ENCODE results near the gene LRRC2.
A peak's percentile ranks its signal among the peaks of the same experiment; 100 is the strongest.
"Not testable (repeated sequence)": the region's sequence is repeated elsewhere in the genome, so short reads cannot be mapped to it uniquely, and the experiment has no call there.

The LRRC2 gene

DNA sequence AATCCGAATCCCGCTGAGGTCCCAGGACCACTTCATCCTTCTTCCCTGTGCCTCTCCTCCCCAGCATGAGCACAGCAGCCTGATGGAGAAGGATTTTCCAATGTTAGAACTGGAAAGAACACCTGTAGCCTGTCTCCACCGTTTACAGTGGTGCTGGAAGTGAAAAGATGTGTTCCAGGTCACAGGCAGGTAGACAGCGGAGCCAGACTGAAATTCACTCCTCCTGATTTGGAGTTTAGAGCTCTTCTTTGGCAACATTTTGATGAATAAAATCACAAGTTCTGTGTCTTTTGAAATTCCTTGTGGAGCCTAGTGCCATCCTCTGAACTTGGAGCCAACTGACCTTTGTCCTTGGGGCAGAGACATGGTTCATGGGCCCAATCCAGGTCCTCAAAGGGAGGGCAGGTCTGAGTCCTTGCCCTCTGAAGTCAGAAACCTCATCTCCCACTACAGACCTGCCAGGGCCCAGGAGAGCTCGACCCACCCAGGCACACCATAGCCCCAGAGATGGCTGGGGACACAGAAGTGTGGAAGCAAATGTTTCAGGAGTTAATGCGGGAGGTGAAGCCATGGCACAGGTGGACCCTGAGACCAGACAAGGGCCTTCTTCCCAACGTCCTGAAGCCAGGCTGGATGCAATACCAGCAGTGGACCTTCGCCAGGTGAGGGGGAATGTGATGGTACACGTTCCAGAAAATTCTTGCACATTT, 68.4 kb downstream of the LRRC2 start, which contains the start of gene RTP3:
Gene RTP3 (plus strand): TSS at position 421 of the 710 bp plus-strand sequence. CDS start 87 bp downstream, at position 508.
- no peak for DNase-seq (ENCODE audit: low spot score)

GRCh38 chr3:46496746-46497555, 69.2 kb downstream of the LRRC2 start:
- DNase-seq (ENCODE audit: low spot score): no peak

DNA sequence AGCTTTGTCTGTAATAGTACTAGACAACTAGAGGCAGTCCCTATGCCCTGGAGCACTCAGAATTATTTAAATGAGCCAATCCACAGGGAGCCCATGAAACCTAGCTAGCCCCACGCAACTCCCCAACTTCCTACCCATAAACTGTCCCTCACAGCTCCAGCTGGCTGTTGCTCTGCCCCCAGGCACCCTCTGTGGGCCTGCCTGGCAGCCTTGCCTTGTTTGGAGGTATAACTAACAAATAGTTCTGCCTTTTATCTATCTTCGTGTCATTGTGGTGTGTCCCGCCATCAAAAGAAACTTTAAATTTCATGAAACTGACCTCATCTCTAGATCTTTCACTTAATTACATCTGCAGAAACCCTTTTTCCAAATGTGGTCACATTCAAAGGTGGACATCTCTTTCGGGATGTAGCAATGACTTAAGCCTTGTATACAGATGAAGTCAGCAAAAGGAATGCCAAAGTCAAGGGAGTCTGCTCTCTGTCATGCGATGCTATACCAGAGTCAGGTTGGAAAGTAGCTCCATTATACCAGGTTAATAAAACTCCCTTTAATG, 70.1 kb downstream of the LRRC2 start:
- no peak for DNase-seq (ENCODE audit: low spot score)

DNA sequence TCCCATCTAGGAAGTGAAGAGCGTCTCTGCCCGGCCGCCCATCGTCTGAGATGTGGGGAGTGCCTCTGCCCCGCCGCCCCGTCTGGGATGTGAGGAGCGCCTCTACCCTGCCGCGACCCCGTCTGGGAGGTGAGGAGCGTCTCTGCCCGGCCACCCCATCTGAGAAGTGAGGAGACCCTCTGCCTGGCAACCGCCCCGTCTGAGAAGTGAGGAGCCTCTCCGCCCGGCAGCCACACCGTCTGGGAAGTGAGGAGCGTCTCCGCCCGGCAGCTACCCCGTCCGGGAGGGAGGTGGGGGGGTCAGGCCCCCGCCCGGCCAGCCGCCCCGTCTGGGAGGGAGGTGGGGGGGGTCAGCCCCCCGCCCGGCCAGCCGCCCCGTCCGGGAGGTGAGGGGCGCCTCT, 71.6 kb downstream of the LRRC2 start:
- DNase-seq (ENCODE audit: low spot score): not testable (repeated sequence)

DNA sequence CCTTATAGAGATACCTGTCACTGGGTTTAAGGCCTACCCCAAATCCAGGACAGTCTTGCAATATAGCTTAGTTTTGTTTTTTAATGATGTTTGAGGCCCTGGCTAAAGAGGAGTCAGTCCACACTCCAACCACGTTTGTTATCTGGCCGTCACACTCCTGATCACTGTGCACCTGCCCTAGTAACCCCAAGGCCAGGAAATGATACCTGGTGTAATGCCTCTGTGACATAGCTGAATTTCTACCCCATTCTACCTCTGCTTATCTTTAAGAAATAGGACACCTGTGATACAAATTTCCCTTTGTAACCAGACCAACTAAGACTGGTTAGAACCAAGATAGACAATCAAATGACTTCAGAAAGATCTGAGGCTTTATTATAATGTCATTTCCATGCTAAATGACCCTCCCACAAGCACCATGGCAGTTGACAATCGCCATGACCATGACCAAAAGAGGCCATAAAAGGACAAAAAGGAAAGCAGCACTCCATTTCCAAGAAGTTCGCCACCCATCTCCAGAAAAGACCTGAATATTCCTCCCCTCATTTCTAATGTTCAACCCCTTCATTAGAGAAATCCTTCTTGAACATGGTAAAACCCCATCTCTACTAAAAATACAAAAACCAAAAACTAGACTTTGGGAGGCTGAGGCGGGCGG, 73.1 kb downstream of the LRRC2 start:
- DNase-seq (ENCODE audit: low spot score): no peak

GRCh38 chr3:46491089-46492070, 74.7 kb downstream of the LRRC2 start:
- no peak for DNase-seq (ENCODE audit: low spot score)

DNA sequence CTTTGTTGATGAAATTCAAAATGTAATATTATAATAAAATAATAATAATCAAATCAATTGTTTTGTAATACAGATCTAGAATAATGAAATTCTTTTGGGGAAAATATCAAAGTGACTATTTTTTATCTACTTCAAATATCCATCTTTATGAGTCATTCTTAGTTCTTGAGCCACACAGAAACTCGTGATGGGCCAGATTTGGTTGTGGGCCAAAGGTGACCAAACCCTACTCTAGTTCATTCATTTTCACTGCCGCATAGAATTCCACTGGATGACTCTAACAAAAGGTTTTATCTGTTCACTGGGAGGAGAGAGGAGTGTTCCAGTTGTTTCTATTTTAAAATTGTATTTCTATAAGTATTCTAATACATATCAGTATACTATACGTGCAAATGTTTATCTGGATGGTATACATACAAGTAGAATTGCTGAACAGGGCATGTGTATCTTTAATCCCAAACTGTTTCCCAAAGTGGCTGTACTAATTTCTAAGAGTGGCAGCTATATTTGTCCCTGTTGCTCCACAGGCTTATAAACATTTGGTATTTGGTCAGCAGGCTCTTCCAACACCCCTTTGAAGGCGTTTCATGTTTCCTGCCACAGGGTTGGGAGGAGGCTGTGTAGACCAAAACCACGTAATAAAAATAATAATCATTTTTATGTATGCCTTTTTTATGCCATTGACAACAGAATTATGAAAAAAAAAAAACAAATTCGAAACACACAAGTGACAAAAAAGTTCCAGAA, 75.6 kb downstream of the LRRC2 start:
- no peak for DNase-seq (ENCODE audit: low spot score)

- no peak for DNase-seq (ENCODE audit: low spot score)
These were observed 76.2 kb downstream of the LRRC2 start for GRCh38 chr3:46489875-46490274.

- DNase-seq (ENCODE audit: low spot score): no peak
These were observed 76.7 kb downstream of the LRRC2 start for GRCh38 chr3:46489381-46489780.

GRCh38 chr3:46488735-46489361, 77.3 kb downstream of the LRRC2 start:
- peak; percentile 98 for DNase-seq (ENCODE audit: low spot score)

DNA sequence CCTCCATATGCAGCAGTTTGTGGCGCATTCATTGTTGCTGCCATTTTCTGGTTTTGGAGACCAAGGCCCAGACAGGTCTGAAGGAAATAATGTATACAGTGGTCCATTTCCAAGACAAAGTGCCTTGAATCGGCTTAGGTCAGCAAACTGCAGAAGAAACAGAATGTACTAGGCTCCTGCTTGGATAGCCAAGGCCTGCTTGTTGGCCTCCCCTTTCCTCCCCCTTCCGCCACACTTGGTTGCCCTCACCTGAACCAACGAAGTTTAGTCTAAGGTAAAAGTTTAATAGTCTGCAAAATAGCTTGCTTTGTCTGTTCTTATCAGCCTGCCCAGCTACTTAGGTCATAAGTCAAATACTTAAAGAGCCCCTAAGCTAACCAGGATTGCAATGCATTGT, 80.3 kb downstream of the LRRC2 start:
- no peak for DNase-seq (ENCODE audit: low spot score)

DNA sequence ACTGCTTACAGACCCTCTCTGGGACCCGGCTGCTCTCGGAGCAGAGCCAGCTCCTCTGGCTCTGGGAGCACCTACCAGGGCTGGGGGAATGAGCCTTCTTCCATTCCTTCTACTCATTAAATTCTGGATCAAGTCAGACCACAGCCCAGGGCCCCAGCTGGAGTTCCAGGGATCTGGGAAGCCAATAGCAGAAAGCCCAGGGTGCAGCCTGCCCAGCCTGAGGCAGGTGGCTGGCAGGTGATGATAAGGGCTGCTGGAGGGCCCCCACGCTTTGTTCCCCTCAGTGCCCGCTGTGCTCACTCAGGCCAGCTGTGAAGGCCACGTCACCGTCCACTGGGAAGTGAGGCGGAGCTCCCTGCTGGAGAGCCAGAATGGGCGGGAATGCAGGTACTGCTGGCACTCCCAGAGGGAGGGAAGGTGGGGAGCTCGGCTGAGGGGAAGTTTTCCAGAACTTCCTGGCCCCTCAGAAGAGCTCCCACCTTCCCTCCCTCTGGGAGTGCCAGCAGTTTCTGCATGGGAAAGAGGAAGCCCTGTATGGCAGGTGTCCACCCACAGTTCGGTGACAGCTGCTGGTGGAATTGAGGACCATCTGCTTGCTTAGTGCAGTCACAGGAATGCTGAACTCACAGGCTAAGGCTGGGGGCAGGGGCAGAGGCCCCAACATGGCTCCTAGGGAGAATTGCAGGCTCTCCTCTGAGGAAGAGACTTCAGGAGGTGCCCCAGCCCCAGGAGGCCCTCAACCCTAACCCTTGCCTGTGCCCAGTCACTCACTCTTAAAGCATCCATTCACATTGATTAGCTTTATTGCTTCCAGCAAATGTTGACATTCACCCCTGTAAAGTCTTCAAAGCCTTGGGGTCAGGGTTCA, 81.0 kb downstream of the LRRC2 start:
- DNase-seq (ENCODE audit: low spot score): no peak

DNA sequence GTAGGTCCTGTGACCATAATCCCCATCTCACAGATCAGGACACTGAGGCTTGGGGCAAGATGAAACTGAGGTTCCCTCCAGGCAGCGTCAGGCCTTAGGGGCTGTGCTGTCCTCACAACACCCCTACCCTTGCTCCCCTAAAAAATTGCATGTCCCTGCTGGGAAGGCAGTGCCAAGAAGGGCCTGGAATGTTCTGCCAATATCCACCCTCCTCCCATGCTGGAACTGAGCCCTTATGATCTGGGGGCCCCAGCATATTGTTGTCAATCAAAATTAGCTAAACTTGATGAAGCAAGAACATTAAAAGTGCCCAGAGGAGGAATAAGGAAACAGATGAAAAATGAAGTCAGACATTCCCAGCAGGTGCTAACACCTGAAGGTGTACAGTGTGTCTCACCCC, 81.7 kb downstream of the LRRC2 start:
- DNase-seq (ENCODE audit: low spot score): no peak

DNA sequence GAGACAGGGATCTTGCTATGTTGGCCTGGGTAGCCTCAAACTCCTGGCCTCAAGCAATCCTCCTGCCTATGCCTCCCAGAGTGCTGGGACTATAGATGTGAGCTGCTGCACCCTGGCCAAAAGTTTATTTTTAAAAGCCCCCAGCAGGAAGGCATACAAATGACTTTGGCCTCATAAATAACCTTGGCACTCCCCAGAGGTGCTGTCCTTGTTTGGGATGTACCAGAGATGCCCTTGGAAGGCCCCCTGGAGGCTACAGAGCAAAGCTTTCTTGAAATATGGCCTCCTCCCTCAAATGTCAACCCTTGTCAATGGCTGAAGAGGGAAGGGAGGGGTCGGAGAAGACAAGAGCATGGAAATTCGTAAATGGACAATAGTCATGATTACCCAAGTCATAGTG, 82.3 kb downstream of the LRRC2 start:
- DNase-seq (ENCODE audit: low spot score): no peak

DNA sequence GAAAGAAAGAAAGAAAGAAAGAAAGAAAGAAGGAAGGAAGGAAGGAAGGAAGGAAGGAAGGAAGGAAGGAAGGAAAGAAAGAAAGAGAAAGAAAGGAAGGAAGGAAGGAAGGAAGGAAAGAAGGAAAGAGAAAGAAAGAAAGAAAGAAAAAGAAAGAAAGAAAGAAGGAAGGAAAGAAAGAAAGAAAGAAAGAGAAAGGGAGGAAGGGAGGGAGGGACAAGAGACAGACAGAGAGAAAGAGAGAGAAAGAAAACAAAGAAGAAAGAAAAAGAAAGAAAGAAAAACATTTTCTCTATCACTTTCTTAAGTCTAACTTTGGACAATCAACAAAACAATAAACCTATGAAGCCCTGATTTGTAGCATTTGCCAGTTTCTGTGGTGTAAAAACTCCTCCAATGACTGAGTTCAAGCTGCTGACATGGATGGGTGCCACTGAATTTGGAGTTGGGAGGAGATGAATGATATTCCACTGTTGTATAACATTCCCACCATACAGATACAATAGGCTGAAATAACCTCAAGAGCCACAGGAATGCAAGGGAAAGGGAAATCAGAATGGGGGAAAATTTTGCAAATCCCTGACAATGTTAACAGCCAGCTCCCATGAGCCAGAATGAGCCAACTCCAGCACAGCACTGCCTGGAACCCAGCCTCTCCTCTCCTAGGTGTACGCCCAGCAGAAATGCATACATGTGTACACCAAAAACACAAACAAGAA, 83.3 kb downstream of the LRRC2 start:
- no peak for DNase-seq (ENCODE audit: low spot score)

GRCh38 chr3:46481636-46482035, 84.5 kb downstream of the LRRC2 start:
- DNase-seq (ENCODE audit: low spot score): no peak

- no peak for DNase-seq (ENCODE audit: low spot score)
These were observed 85.5 kb downstream of the LRRC2 start for GRCh38 chr3:46480491-46481195.

DNA sequence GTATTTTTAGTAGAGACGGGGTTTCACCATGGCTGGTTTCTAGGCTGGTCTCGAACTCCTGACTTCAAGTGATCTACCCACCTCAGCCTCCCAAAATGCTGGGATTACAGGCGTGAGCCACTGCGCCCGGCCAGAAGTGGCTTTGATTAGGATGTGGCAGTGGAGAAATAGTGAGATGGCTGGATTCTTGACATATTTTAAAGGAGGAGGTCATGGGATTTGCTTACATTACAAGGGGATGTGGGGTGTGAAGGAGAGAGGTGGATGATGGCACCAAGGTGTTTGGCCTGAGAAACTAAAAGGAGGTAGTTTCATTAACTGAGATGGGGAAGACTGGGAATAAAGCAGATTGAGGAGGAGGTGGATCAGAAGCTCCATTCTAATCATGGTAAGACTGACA, 86.4 kb downstream of the LRRC2 start:
- no peak for DNase-seq (ENCODE audit: low spot score)
